Activated CD8-positive, alpha-beta memory T cell treated with anti-CD3 and anti-CD28 coated beads for 36 hours (primary cell): ENCODE measurements around the gene GPSM3. TPM values are rescaled to one million over a fixed set of nuclear protein-coding genes. Genes with fewer than 3 reads are reported as not detected.

Experiments
- CTCF ChIA-PET: fragments of 350-600 bp; sonication (Branson Sonifier 250); formaldehyde crosslinking; loops from one replicate; lab custom pipeline; 2021; ENCODE audit warnings: antibody characterized with exemption; lab: Charles Lee
- POLR2A ChIA-PET: fragments of 350-600 bp; sonication (Branson Sonifier 250); formaldehyde crosslinking; loops from one replicate; lab custom pipeline; 2021; ENCODE audit warnings: antibody characterized with exemption; lab: Charles Lee
- total RNA-seq, 2 experiments: library from RNA; stranded (reverse); gene quantifications; one replicate each; pipeline ENCODE4 v1.2.3, GENCODE V29; 2021

Gene GPSM3
- total RNA-seq, 2 experiments from 2014 or later: 69.4 to 73.0 TPM

- CTCF ChIA-PET: no interaction called here
- POLR2A ChIA-PET: no interaction called here
Observed at GRCh38 chr6:32208996-32209395, 16.6 kb upstream of the GPSM3 start.

- CTCF ChIA-PET: no interaction called here
Observed at GRCh38 chr6:32204268-32204715, 11.8 kb upstream of the GPSM3 start.

GRCh38 chr6:32203426-32204267, 11.2 kb upstream of the GPSM3 start:
- POLR2A ChIA-PET: no interaction called here
- CTCF ChIA-PET: interaction anchor here (0.7 kb wide), 1 partner anchor 22 kb away, joined by 4 read pairs; no protein-coding TSS in a partner anchor

More at GRCh38 chr6:32204268-32204715, 11.8 kb upstream of the GPSM3 start:
- POLR2A ChIA-PET: no interaction called here

- ChIA-PET POLR2A (no interaction called here), CTCF (no interaction called here)
Observed at GRCh38 chr6:32202186-32202585, 9.7 kb upstream of the GPSM3 start.

- ChIA-PET CTCF (no interaction called here), POLR2A (no interaction called here)
Observed at GRCh38 chr6:32200711-32201475, 8.4 kb upstream of the GPSM3 start.

GRCh38 chr6:32198866-32199265, 6.4 kb upstream of the GPSM3 start:
- POLR2A ChIA-PET: no interaction called here
- CTCF ChIA-PET: no interaction called here

- CTCF ChIA-PET: no interaction called here
- POLR2A ChIA-PET: interaction anchor here (0.7 kb wide), 1 partner anchor 1073 kb away, joined by 7 read pairs; the partner anchor contains the start of genes RPS18 and VPS52
Observed at GRCh38 chr6:32198345-32198696, 5.9 kb upstream of the GPSM3 start.

- ChIA-PET POLR2A (interaction anchor here (0.6 kb wide), 1 partner anchor 1395 kb away, joined by 3 read pairs; no protein-coding TSS in a partner anchor), CTCF (interaction anchor here (0.6 to 0.7 kb wide), 3 partner anchors 82 to 788 kb away, joined by 3 read pairs; no protein-coding TSS in a partner anchor)
Observed at GRCh38 chr6:32196682-32197616, 4.5 kb upstream of the GPSM3 start.

- POLR2A ChIA-PET: interaction anchor here (0.6 to 1.4 kb wide), 5 partner anchors 17 to 1396 kb away, joined by 3 to 11 read pairs (median 5); partner anchors contain the start of gene ATF6B
- CTCF ChIA-PET: interaction anchor here (0.6 to 1.7 kb wide), 9 partner anchors 9 to 788 kb away, joined by 3 to 6 read pairs (median 3); partner anchors contain the start of genes AGPAT1 and ATF6B
Observed at GRCh38 chr6:32195902-32196681, 3.6 kb upstream of the GPSM3 start.

- CTCF ChIA-PET: interaction anchor here (0.5 to 1.7 kb wide), 8 partner anchors 9 to 68 kb away, joined by 3 to 6 read pairs (median 4); partner anchors contain the start of genes AGPAT1 and ATF6B
Observed at GRCh38 chr6:32195652-32195901, 3.1 kb upstream of the GPSM3 start.

GRCh38 chr6:32194825-32195651, 2.6 kb upstream of the GPSM3 start:
- POLR2A ChIA-PET: interaction anchor here (1.0 to 1.4 kb wide), 3 partner anchors 16 to 647 kb away, joined by 3 to 11 read pairs (median 6); partner anchors contain the start of gene ATF6B
- CTCF ChIA-PET: interaction anchor here (0.5 to 1.7 kb wide), 8 partner anchors 8 to 68 kb away, joined by 3 to 6 read pairs (median 4); partner anchors contain the start of genes AGPAT1 and ATF6B

More at GRCh38 chr6:32195652-32195901, 3.1 kb upstream of the GPSM3 start:
- POLR2A ChIA-PET: interaction anchor here (1.0 to 1.4 kb wide), 3 partner anchors 16 to 646 kb away, joined by 3 to 11 read pairs (median 6); partner anchors contain the start of gene ATF6B

GRCh38 chr6:32194388-32194787, 1.9 kb upstream of the GPSM3 start:
- ChIA-PET POLR2A (no interaction called here), CTCF (interaction anchor here (1.7 kb wide), 1 partner anchor 12 kb away, joined by 5 read pairs; no protein-coding TSS in a partner anchor)

GRCh38 chr6:32193096-32193495, 653 bp upstream of the GPSM3 start:
- ChIA-PET CTCF (interaction anchor here (1.3 to 1.9 kb wide), 2 partner anchors 14 to 72 kb away, joined by 3 to 7 read pairs; partner anchors contain the start of gene RNF5), POLR2A (interaction anchor here (1.3 to 1.8 kb wide), 2 partner anchors 14 to 17 kb away, joined by 4 to 7 read pairs; no protein-coding TSS in a partner anchor)

GRCh38 chr6:32191696-32192607, 491 bp downstream of the GPSM3 start:
- POLR2A ChIA-PET: interaction anchor here (0.9 to 1.8 kb wide), 3 partner anchors 9 to 16 kb away, joined by 3 to 7 read pairs (median 4); no protein-coding TSS in a partner anchor

More at GRCh38 chr6:32191696-32192607, 491 bp downstream of the GPSM3 start:
- CTCF ChIA-PET: interaction anchor here (0.5 to 1.9 kb wide), 3 partner anchors 13 to 71 kb away, joined by 3 to 7 read pairs (median 7); partner anchors contain the start of gene RNF5
